Measurements from ENCODE around the gene MYRIP.

MYRIP gene

DNA sequence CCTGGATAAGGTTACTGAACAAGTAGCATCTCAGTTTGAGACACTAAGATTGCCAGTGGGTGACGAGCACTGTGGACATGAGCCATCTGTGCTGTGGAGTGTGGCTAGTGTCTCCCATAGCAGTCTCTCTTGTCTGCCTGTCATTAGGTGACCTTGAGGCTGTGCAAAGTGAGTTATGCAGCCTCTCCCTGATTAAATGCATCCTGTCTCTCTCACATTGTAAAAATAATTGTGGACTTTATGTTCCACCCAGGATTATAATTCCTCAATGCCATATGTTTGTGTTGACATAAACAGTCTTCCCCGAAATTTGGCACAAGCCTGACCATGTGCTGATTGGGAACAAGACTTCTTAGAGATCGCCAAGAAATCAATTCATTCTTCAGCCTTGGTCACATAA is 168.9 kb downstream of the MYRIP start:
- Histone ChIP-seq H3K9me3 (ENCODE audit: control insufficient read depth, insufficient read depth, low read length) (no peaks in the 10 kb centered on the region), H3K9ac (ENCODE audit: low read depth, low read length) (no peak overlapping the region), H3K27me3 (ENCODE audit: control insufficient read depth, insufficient read depth, low read length) (no peaks in the 10 kb centered on the region), H3K36me3 (ENCODE audit: control insufficient read depth, insufficient read depth, low read length) (no peaks in the 10 kb centered on the region), H3K4me3 (ENCODE audit: low read depth, low read length) (no peak overlapping the region), H3K4me1 (ENCODE audit: control insufficient read depth, insufficient read depth, low read length) (no peaks in the 10 kb centered on the region)

DNA sequence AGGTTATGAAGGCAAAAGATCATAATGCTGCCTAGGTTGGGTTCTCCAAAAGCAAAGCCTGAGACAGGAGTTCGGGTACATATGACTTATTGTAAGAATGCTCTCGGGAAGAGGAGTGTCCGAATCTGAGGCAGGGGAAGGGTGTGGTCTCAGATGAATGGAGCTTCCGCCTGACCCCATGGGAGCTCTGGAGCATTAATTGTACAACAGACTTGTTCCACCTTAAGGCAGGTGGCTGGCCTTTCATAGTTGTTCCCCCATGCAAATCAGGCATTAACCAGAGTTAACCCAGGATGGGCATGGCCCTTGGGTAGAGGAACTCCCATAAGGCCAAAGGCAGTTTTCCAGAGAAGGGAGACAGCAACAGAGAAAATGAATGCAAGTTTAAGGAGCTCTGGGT is 170.6 kb downstream of the MYRIP start:
- no peaks in the 10 kb centered on the region for H3K36me3 ChIP-seq (ENCODE audit: control insufficient read depth, insufficient read depth, low read length)
- H3K9ac ChIP-seq (ENCODE audit: low read depth, low read length): no peak overlapping the region
- no peak overlapping the region for H3K4me3 ChIP-seq (ENCODE audit: low read depth, low read length)
- no peaks in the 10 kb centered on the region for H3K27me3 ChIP-seq (ENCODE audit: control insufficient read depth, insufficient read depth, low read length)
- no peaks in the 10 kb centered on the region for H3K9me3 ChIP-seq (ENCODE audit: control insufficient read depth, insufficient read depth, low read length)
- no peaks in the 10 kb centered on the region for H3K4me1 ChIP-seq (ENCODE audit: control insufficient read depth, insufficient read depth, low read length)

DNA sequence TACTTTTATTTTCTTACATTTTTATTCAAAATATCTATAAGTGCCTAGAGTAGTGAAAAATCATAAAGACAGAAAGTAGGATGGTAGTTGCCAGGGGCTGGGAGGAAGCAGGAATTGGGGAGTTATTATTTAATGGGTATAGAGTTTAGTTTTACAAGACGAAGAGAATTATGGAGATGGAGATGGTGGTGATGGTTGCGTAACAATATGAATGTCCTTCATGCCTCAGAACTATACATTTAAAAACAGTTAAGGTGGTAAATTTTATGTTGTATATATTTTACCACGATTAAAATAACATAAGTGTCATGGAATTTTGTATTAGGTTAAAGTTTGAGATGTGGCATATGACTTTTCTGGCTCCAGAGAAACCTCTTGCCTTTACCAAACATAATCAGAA is 171.4 kb downstream of the MYRIP start:
- no peaks in the 10 kb centered on the region for H3K36me3 ChIP-seq (ENCODE audit: control insufficient read depth, insufficient read depth, low read length)
- H3K9me3 ChIP-seq (ENCODE audit: control insufficient read depth, insufficient read depth, low read length): no peaks in the 10 kb centered on the region
- H3K9ac ChIP-seq (ENCODE audit: low read depth, low read length): no peak overlapping the region
- no peaks in the 10 kb centered on the region for H3K27me3 ChIP-seq (ENCODE audit: control insufficient read depth, insufficient read depth, low read length)
- no peak overlapping the region for H3K4me3 ChIP-seq (ENCODE audit: low read depth, low read length)
- no peaks in the 10 kb centered on the region for H3K4me1 ChIP-seq (ENCODE audit: control insufficient read depth, insufficient read depth, low read length)

DNA sequence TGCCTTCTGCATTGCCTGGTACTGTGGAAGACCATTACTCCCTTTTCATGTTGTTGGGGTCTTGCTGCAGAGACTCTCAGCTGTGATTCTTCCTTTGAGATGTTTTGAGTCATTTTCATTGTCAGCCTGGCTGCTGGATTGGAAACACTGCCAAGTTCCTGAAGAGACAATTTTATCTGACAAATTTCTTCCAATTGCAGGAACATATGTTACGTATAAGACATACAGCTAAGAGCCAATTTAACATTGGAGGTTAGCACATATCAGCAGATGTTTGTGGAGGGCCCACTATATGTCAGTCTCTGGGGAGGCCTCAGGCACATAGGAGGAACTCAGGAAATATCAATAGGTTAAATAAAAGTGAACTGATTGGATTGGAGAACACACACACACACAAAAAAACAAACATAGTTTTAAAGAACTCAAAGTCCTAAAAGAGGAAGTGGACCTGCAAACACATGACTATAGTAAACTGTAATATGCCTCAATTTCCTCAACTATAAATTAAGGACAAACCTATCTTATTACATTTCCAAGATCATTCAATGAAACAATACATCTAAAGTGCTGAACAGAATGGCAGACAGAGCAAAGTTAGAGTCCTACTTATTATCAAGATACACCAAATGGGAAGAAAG is 172.3 kb downstream of the MYRIP start:
- Histone ChIP-seq H3K9me3 (ENCODE audit: control insufficient read depth, insufficient read depth, low read length) (no peaks in the 10 kb centered on the region), H3K4me3 (ENCODE audit: low read depth, low read length) (no peak overlapping the region), H3K4me1 (ENCODE audit: control insufficient read depth, insufficient read depth, low read length) (no peaks in the 10 kb centered on the region), H3K27me3 (ENCODE audit: control insufficient read depth, insufficient read depth, low read length) (no peaks in the 10 kb centered on the region), H3K9ac (ENCODE audit: low read depth, low read length) (no peak overlapping the region), H3K36me3 (ENCODE audit: control insufficient read depth, insufficient read depth, low read length) (no peaks in the 10 kb centered on the region)

DNA sequence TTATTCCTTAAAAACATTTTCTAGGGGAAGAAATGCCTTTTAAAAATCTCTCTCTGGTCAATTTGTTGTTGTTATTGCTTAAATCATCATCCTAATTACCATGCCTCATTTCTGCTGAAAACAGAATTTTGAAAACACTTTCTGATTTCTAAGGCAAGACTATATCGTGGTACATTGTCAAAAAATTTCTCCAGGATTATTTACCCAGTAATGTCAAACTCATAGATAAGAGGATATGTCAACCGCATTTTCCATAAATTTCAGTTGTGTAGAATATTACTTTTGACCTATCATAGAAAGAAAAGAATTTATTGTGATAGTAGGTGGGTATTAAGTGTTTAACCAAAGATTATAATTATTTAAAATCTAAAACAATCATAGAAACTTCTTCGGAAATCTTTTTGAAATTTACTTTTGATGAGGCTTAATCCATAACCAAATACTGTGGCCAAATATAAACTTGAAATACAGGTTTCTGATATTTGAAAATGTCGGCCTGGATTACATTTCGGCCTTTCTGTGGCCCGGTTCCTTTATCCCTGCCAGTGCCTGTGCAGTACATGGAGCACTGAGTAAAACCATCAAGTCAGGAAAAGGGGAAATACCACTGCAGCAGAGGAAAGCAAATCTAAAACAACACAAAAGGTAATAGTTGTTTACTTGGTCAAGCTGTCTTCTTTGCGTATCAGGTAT is 173.4 kb downstream of the MYRIP start:
- no peak overlapping the region for H3K9ac ChIP-seq (ENCODE audit: low read depth, low read length)
- no peak overlapping the region for H3K4me3 ChIP-seq (ENCODE audit: low read depth, low read length)
- H3K27me3 ChIP-seq (ENCODE audit: control insufficient read depth, insufficient read depth, low read length): no peaks in the 10 kb centered on the region
- no peaks in the 10 kb centered on the region for H3K36me3 ChIP-seq (ENCODE audit: control insufficient read depth, insufficient read depth, low read length)
- no peaks in the 10 kb centered on the region for H3K9me3 ChIP-seq (ENCODE audit: control insufficient read depth, insufficient read depth, low read length)
- H3K4me1 ChIP-seq (ENCODE audit: control insufficient read depth, insufficient read depth, low read length): no peaks in the 10 kb centered on the region

DNA sequence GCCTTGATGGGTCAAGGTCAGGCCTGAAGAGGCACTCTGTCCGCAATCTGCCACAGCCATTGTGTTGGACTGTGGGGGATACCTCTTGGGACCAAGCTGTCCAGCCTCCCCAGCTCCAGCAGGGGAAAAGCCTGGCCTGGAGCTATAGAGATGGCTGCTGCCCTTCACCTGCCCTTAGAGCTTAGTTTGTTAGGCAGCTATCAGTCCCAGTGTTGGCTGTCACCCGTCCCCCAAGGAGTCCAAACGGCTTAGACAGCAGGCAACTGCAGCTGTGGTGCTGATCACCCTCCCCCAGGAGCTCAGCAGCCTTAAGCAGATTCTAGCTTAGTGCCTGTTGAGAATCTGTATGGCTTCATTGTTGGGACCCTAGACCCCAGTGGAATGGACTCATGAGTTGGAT is 180.3 kb downstream of the MYRIP start:
- peaks cover 15% of the 10 kb centered on the region for H3K9me3 ChIP-seq (ENCODE audit: control insufficient read depth, insufficient read depth, low read length)
- H3K4me1 ChIP-seq (ENCODE audit: control insufficient read depth, insufficient read depth, low read length): no peaks in the 10 kb centered on the region
- no peak overlapping the region for H3K4me3 ChIP-seq (ENCODE audit: low read depth, low read length)
- H3K9ac ChIP-seq (ENCODE audit: low read depth, low read length): no peak overlapping the region
- no peaks in the 10 kb centered on the region for H3K36me3 ChIP-seq (ENCODE audit: control insufficient read depth, insufficient read depth, low read length)
- H3K27me3 ChIP-seq (ENCODE audit: control insufficient read depth, insufficient read depth, low read length): no peaks in the 10 kb centered on the region

DNA sequence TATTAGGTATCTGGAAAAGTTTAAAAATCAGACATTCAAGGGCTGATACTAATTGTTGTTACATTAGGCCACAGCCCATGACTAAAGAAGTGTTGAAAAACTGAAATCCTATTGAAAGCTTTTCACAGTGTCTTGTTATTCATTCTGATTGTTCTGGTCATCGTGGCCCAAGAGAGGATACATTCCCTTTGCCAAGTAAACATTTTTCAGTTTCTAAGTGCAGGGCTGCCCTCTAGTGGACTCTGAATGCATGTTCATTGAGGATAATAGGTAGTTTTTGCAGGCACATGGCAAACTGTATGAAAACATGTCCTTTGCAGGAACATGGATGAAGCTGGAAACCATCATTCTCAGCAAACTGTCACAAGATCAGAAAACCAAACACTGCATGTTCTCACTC is 181.1 kb downstream of the MYRIP start:
- Histone ChIP-seq H3K4me3 (ENCODE audit: low read depth, low read length) (no peak overlapping the region), H3K4me1 (ENCODE audit: control insufficient read depth, insufficient read depth, low read length) (no peaks in the 10 kb centered on the region), H3K27me3 (ENCODE audit: control insufficient read depth, insufficient read depth, low read length) (no peaks in the 10 kb centered on the region), H3K36me3 (ENCODE audit: control insufficient read depth, insufficient read depth, low read length) (no peaks in the 10 kb centered on the region), H3K9me3 (ENCODE audit: control insufficient read depth, insufficient read depth, low read length) (peaks cover 15% of the 10 kb centered on the region), H3K9ac (ENCODE audit: low read depth, low read length) (no peak overlapping the region)

DNA sequence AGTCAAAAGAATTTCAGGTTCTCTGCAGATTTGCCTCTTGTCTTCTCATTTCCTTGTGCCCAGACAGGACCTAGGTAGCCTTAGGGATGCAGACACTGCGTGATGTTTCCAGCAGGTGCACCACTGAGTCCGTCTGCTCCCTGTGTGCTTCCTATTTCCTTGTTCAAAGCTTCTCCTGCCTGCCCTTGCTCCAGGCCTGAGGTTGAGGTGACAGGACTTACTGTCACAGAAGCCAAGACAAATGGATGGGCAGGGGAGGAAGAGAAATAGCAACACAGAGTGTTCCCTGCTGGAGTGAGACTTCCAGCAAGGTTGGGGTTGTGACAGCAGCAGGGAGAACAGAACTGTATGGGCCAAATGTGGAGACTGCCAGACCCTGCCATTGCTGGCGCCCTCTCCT is 199.4 kb downstream of the MYRIP start:
- H3K4me1 ChIP-seq (ENCODE audit: control insufficient read depth, insufficient read depth, low read length): peaks cover 4% of the 10 kb centered on the region
- no peaks in the 10 kb centered on the region for H3K9me3 ChIP-seq (ENCODE audit: control insufficient read depth, insufficient read depth, low read length)
- no peak overlapping the region for H3K9ac ChIP-seq (ENCODE audit: low read depth, low read length)
- no peaks in the 10 kb centered on the region for H3K27me3 ChIP-seq (ENCODE audit: control insufficient read depth, insufficient read depth, low read length)
- no peak overlapping the region for H3K4me3 ChIP-seq (ENCODE audit: low read depth, low read length)
- no peaks in the 10 kb centered on the region for H3K36me3 ChIP-seq (ENCODE audit: control insufficient read depth, insufficient read depth, low read length)

DNA sequence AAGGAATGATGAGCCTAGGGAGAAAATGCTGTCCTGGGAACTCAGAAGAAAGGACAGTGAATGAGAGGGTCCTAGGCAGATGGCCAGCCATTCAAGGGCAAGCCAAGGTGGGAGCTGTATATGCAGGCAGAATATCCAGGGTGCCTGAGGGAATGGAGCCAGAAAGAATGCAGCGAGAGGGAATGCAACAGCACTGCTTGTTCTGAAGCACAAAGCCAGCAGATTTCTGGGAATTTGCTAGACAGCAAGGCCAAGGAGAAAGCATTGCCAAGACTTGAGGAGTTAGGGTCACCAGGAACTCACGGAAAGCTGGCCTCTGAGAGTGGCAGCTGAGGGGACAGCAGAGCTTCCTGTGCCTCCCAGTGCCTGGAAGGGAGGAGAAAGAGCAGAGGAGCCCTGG is 200.6 kb downstream of the MYRIP start:
- H3K4me1 ChIP-seq (ENCODE audit: control insufficient read depth, insufficient read depth, low read length): peaks cover 4% of the 10 kb centered on the region
- H3K4me3 ChIP-seq (ENCODE audit: low read depth, low read length): no peak overlapping the region
- H3K27me3 ChIP-seq (ENCODE audit: control insufficient read depth, insufficient read depth, low read length): no peaks in the 10 kb centered on the region
- H3K9me3 ChIP-seq (ENCODE audit: control insufficient read depth, insufficient read depth, low read length): no peaks in the 10 kb centered on the region
- no peak overlapping the region for H3K9ac ChIP-seq (ENCODE audit: low read depth, low read length)
- H3K36me3 ChIP-seq (ENCODE audit: control insufficient read depth, insufficient read depth, low read length): no peaks in the 10 kb centered on the region

DNA sequence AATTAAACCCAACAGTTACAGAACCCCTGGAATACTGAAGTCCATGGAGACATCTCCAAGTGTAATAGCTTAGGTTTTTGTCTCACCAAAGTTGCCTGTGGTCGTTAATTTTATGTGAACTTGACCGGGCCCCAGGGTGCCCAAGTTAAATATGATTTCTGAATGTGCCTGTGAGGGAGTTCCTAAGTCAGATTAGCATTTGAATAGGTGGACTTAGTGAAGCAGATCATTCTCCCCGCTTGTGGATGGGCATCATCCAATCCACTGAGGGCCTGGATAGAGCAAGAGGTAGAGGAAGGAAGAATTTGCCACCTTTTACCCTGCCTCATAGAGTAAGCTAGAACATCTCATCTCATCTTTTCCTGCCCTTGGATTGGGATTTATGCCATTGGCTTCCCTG is 203.0 kb downstream of the MYRIP start:
- Histone ChIP-seq H3K9me3 (ENCODE audit: control insufficient read depth, insufficient read depth, low read length) (no peaks in the 10 kb centered on the region), H3K4me1 (ENCODE audit: control insufficient read depth, insufficient read depth, low read length) (peaks cover 4% of the 10 kb centered on the region), H3K36me3 (ENCODE audit: control insufficient read depth, insufficient read depth, low read length) (no peaks in the 10 kb centered on the region), H3K9ac (ENCODE audit: low read depth, low read length) (no peak overlapping the region), H3K27me3 (ENCODE audit: control insufficient read depth, insufficient read depth, low read length) (no peaks in the 10 kb centered on the region), H3K4me3 (ENCODE audit: low read depth, low read length) (no peak overlapping the region)

DNA sequence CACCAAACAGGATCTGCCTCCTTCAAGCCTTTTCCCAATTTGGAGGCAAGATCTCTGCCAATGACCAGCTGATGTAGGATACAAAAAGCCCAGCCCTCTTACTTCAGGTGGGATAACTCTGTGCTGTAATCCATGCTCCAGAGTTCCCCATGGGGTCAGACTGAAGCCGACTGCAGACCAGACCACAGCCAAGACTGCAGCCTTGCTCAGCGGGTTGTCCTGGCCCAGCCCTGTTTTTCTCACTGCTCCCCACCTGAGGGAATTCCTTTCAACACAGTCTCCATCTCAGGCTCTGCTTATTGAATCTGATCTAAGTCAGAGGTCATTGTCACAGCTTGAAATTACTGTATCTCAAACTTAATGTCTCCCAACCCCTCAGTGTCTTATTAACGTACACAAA is 207.0 kb downstream of the MYRIP start:
- no peak overlapping the region for H3K9ac ChIP-seq (ENCODE audit: low read depth, low read length)
- H3K4me3 ChIP-seq (ENCODE audit: low read depth, low read length): no peak overlapping the region
- no peaks in the 10 kb centered on the region for H3K9me3 ChIP-seq (ENCODE audit: control insufficient read depth, insufficient read depth, low read length)
- H3K27me3 ChIP-seq (ENCODE audit: control insufficient read depth, insufficient read depth, low read length): no peaks in the 10 kb centered on the region
- H3K36me3 ChIP-seq (ENCODE audit: control insufficient read depth, insufficient read depth, low read length): no peaks in the 10 kb centered on the region
- peaks cover 4% of the 10 kb centered on the region for H3K4me1 ChIP-seq (ENCODE audit: control insufficient read depth, insufficient read depth, low read length)

DNA sequence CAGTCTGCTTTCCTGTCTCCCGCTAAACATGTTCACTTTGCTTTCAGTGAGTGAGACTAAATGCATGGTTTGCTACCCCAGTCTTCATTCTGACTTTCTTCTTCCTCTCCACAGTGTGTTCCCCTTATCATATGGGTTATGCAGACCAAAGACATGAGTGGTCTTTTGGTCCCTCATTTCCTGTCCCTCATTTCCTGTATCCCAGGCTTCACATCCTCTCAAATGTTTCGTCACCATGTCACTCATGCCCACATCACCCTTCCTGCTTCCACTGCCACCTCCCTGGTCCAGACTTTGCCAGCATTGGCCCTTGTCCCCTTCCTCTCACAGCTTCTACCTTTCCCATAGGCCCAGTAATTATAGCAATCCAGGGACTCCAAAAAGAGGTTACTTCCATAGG is 209.0 kb downstream of the MYRIP start:
- no peak overlapping the region for H3K9ac ChIP-seq (ENCODE audit: low read depth, low read length)
- H3K4me1 ChIP-seq (ENCODE audit: control insufficient read depth, insufficient read depth, low read length): no peaks in the 10 kb centered on the region
- H3K4me3 ChIP-seq (ENCODE audit: low read depth, low read length): no peak overlapping the region
- H3K9me3 ChIP-seq (ENCODE audit: control insufficient read depth, insufficient read depth, low read length): no peaks in the 10 kb centered on the region
- H3K27me3 ChIP-seq (ENCODE audit: control insufficient read depth, insufficient read depth, low read length): no peaks in the 10 kb centered on the region
- no peaks in the 10 kb centered on the region for H3K36me3 ChIP-seq (ENCODE audit: control insufficient read depth, insufficient read depth, low read length)

Data from iPS-15b (cell line).